K562 (cell line): ENCODE measurements around the gene MRPS6. TPM values are rescaled to one million over a fixed set of nuclear protein-coding genes. Genes with fewer than 3 reads are reported as not detected.

Experiments
- MITF ChIP-seq: IDR thresholded peaks from 2 replicates; pipeline ENCODE4 v1.6.1; 2014; ENCODE audit warnings: antibody characterized with exemption
- NFE2L1 ChIP-seq: fragments of 450-650 bp; IDR thresholded peaks from 2 replicates; pipeline ENCODE4 v1.6.1; 2016; ENCODE audit warnings: missing genetic modification characterization, low read depth, mild to moderate bottlenecking, missing compliant biosample characterization, moderate library complexity, borderline replicate concordance
- YY1 ChIP-seq, 3 experiments: IDR thresholded peaks; 2 replicates each; pipeline ENCODE4 v1.6.1; 2011; ENCODE audit warnings: low read length in 2 of 3, mild to moderate bottlenecking in 2 of 3, moderate library complexity in 2 of 3, borderline replicate concordance in 1 of 3, control low read depth in 1 of 3, low read depth in 1 of 3; ENCODE audit not compliant: insufficient read depth in 3 of 3, insufficient replicate concordance in 2 of 3, control insufficient read depth in 1 of 3, insufficient read length in 1 of 3; ENCODE audit errors: extremely low read depth in 1 of 3
- ZNF395 ChIP-seq: fragments of 200-800 bp; sonication (Bioruptor generic); IDR thresholded peaks from 2 replicates; pipeline ENCODE4 v1.6.1; 2017; ENCODE audit warnings: missing genetic modification characterization, missing compliant biosample characterization
- ZNF764 ChIP-seq: fragments of 250-450 bp; sonication (Bioruptor Pico); IDR thresholded peaks from 2 replicates; pipeline ENCODE4 v1.4.0; 2020; ENCODE audit warnings: low read depth, mild to moderate bottlenecking, moderate library complexity
- polyA plus RNA-seq, 8 experiments: library from polyadenylated mRNA; depleted of rRNA in 4 of 8; stranded (reverse) in 5 of 8; unstranded in 3 of 8; fragments of >200 nt; fragmentation: Nextera tagmentation in 2 of 8; fragmentation: Illumina TruSeq in 1 of 8; extraction: Ambion mirVana in 2 of 8; extraction: Trizol in 1 of 8; gene quantifications; 2 replicates each; pipeline versions ENCODE4 v1.2.1 to v1.2.3, GENCODE V29; 2011 to 2014; ENCODE audit warnings: inconsistent platforms in 1 of 8, missing spikeins in 1 of 8
- total RNA-seq, 7 experiments: library from RNA; depleted of rRNA in 6 of 7; stranded (reverse); fragments of >200 nt in 6 of 7; fragmentation: Illumina TruSeq in 2 of 7; extraction: Trizol in 2 of 7; gene quantifications; 2 replicates each; pipeline versions ENCODE4 v1.2.1 to v1.2.3, GENCODE V29; 2011 to 2021; ENCODE audit warnings: low replicate concordance in 1 of 7
- TF ChIP-seq, protein P1 (sequence below): fragments of 450-650 bp; formaldehyde crosslinking; IDR thresholded peaks from 2 replicates; pipeline ENCODE4 v1.4.0; 2020; ENCODE audit warnings: mild to moderate bottlenecking, moderate library complexity

MRPS6 gene
- total and polyA plus RNA-seq, 9 of the 15 experiments (the other 6 are each of a cell fraction or from before 2014, with no cell fraction given), result 26.1 to 72.0 (median 39.3) TPM

DNA sequence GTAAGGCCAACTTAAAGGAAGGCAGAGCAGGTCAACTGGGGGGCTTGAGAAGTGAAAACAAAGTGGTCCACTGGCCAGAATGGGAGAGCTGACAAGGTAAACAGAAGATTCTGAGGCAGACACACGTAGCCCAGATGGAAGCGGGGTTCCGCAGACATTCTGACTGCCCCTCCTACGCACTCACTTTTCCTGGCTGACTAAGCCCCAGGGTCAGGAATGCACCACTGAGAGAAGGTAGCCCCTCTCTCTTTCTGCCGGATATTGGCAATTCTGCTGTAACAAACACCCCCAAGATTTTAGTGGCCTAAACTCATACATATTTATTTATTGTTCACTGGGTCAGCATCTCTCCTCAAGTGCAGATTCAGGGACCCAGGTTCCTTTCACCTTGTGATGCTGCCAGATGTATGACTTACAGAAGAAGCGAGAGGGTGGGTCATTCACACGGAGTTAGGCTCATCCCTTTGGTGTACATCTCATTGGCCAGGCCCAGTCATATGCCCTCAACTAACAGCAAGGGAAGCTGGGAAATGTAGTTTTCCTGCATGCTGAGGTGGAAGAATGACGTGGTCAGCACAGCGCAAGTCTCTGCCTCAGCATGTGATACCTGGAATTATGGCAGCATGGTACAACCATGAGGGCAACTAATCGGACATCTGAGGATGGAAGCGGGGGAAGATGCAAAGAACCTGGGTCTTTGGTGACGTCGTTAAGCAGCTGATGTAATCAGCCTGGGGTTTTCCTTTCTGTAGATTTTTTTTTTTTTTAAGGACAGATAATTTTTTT is 43.4 kb upstream of the MRPS6 start (continued):
- TF ChIP-seq, protein P1, sequence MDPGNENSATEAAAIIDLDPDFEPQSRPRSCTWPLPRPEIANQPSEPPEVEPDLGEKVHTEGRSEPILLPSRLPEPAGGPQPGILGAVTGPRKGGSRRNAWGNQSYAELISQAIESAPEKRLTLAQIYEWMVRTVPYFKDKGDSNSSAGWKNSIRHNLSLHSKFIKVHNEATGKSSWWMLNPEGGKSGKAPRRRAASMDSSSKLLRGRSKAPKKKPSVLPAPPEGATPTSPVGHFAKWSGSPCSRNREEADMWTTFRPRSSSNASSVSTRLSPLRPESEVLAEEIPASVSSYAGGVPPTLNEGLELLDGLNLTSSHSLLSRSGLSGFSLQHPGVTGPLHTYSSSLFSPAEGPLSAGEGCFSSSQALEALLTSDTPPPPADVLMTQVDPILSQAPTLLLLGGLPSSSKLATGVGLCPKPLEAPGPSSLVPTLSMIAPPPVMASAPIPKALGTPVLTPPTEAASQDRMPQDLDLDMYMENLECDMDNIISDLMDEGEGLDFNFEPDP (CRISPR knock-in tag), result no peak
- TF ChIP-seq ZNF395 (CRISPR knock-in tag) (no peak), MITF (0 out of 2 replicates have a peak, but pooled peaks have one; percentile 53), ZNF764 (CRISPR knock-in tag) (no peak), YY1 (IDR thresholded peaks at IDR 0.05; ENCODE audit: borderline replicate concordance in 1 of 3, control insufficient read depth in 1 of 3, extremely low read depth in 1 of 3, insufficient read depth in 3 of 3, insufficient read length in 1 of 3, insufficient replicate concordance in 2 of 3, low read depth in 1 of 3, low read length in 2 of 3) (peak in 2 of 3 experiments; percentile 11 to 75), NFE2L1 (tag) (no peak)
